Measurements from ENCODE around the gene LIMCH1. TPM values are rescaled to one million over a fixed set of nuclear protein-coding genes. Genes with fewer than 3 reads are reported as not detected.

LIMCH1 gene
- polyA plus RNA-seq, 1 donor (not counting 4 experiments of a cell fraction or from before 2014, with no cell fraction given) = 1.1 TPM

GRCh38 chr4:41532882-41533281 is 5.1 kb upstream of the LIMCH1 start:
- H3K27me3 ChIP-seq (ENCODE audit: control insufficient read depth, extremely low read depth, insufficient read depth, low read length) = no peaks in the 10 kb centered on the region
- no peak for DNase-seq (ENCODE audit: low read depth, low spot score)
- H3K27ac ChIP-seq (ENCODE audit: control insufficient read depth, insufficient read depth, low read length) = no peak overlapping the region
- H3K4me1 ChIP-seq (ENCODE audit: control insufficient read depth, extremely low read depth, insufficient read depth, low read length) = no peaks in the 10 kb centered on the region
- no peak overlapping the region for H3K4me2 ChIP-seq (ENCODE audit: control insufficient read depth, extremely low read depth, insufficient read depth, low read depth, low read length)
- no peaks in the 10 kb centered on the region for H3K9me3 ChIP-seq (ENCODE audit: control insufficient read depth, low read depth, low read length)
- H3K4me3 ChIP-seq (ENCODE audit: control insufficient read depth in 2 of 3, extremely low read depth in 1 of 3, insufficient read depth in 2 of 3, low read depth in 1 of 3, low read length in 3 of 3) = no peak overlapping the region
- dilution Hi-C loops (cut with MboI; ENCODE audit: extremely low pct_ligation_motif_present, low sequenced_read_pairs) = no loop called here
- no peaks in the 10 kb centered on the region for H4K20me1 ChIP-seq (ENCODE audit: control insufficient read depth, extremely low read depth, insufficient read depth, low read length)
- H3K36me3 ChIP-seq (ENCODE audit: control insufficient read depth in 2 of 2, extremely low read depth in 1 of 2, insufficient read depth in 2 of 2, low read length in 2 of 2) = no peaks in the 10 kb centered on the region
- H3K9me1 ChIP-seq (ENCODE audit: control insufficient read depth, extremely low read depth, insufficient read depth, low read length) = no peaks in the 10 kb centered on the region
- no peak overlapping the region for H2AFZ ChIP-seq (ENCODE audit: control insufficient read depth, low read length)
- no peak overlapping the region for H3K9ac ChIP-seq (ENCODE audit: control insufficient read depth, extremely low read depth, insufficient read depth, low read length)
- no peaks in the 10 kb centered on the region for H3K79me2 ChIP-seq (ENCODE audit: control insufficient read depth, insufficient read depth, low read length)
- TF ChIP-seq CTCF (optimal IDR thresholded peaks at IDR 0.05 in 1 of 3, IDR thresholded peaks at IDR 0.05 in 1 of 3, conservative IDR thresholded peaks at IDR 0.05 in 1 of 3; ENCODE audit: extremely low read depth in 1 of 3, insufficient read depth in 2 of 3, low read length in 3 of 3) = no peak
- no peak for TF ChIP-seq EZH2 (IDR thresholded peaks at IDR 0.05; ENCODE audit: low read length)
- FAIRE-seq = no peak

- Histone ChIP-seq H3K4me1 (ENCODE audit: control insufficient read depth, extremely low read depth, insufficient read depth, low read length) (peaks cover 7% of the 10 kb centered on the region), H3K36me3 (ENCODE audit: control insufficient read depth in 2 of 2, extremely low read depth in 1 of 2, insufficient read depth in 2 of 2, low read length in 2 of 2) (no peaks in the 10 kb centered on the region), H3K27ac (ENCODE audit: control insufficient read depth, insufficient read depth, low read length) (no peak overlapping the region), H2AFZ (ENCODE audit: control insufficient read depth, low read length) (no peak overlapping the region), H3K79me2 (ENCODE audit: control insufficient read depth, insufficient read depth, low read length) (no peaks in the 10 kb centered on the region), H3K4me3 (ENCODE audit: control insufficient read depth in 2 of 3, extremely low read depth in 1 of 3, insufficient read depth in 2 of 3, low read depth in 1 of 3, low read length in 3 of 3) (no peak overlapping the region), H3K9me3 (ENCODE audit: control insufficient read depth, low read depth, low read length) (no peaks in the 10 kb centered on the region), H3K27me3 (ENCODE audit: control insufficient read depth, extremely low read depth, insufficient read depth, low read length) (no peaks in the 10 kb centered on the region), H3K9me1 (ENCODE audit: control insufficient read depth, extremely low read depth, insufficient read depth, low read length) (no peaks in the 10 kb centered on the region), H3K4me2 (ENCODE audit: control insufficient read depth, extremely low read depth, insufficient read depth, low read depth, low read length) (no peak overlapping the region), H4K20me1 (ENCODE audit: control insufficient read depth, extremely low read depth, insufficient read depth, low read length) (no peaks in the 10 kb centered on the region), H3K9ac (ENCODE audit: control insufficient read depth, extremely low read depth, insufficient read depth, low read length) (no peak overlapping the region)
- no peak for DNase-seq (ENCODE audit: low read depth, low spot score)
- TF ChIP-seq EZH2 (IDR thresholded peaks at IDR 0.05; ENCODE audit: low read length) (no peak), CTCF (optimal IDR thresholded peaks at IDR 0.05 in 1 of 3, IDR thresholded peaks at IDR 0.05 in 1 of 3, conservative IDR thresholded peaks at IDR 0.05 in 1 of 3; ENCODE audit: extremely low read depth in 1 of 3, insufficient read depth in 2 of 3, low read length in 3 of 3) (no peak)
- no peak for FAIRE-seq
- dilution Hi-C loops (cut with MboI; ENCODE audit: extremely low pct_ligation_motif_present, low sequenced_read_pairs) = no loop called here
Observed at GRCh38 chr4:41533680-41534079, 4.3 kb upstream of the LIMCH1 start.

Measured in keratinocyte (primary cell).